ENCODE results near the gene ATP13A5. TPM values are rescaled to one million over a fixed set of nuclear protein-coding genes. Genes with fewer than 3 reads are reported as not detected.

ATP13A5 gene
- total RNA-seq, 2 experiments from 2014 or later: not detected

- H2AFZ ChIP-seq (ENCODE audit: low read length): no peak overlapping the region
- no peak for TF ChIP-seq CTCF (conservative IDR thresholded peaks at IDR 0.05; ENCODE audit: low read length)
- no peak for TF ChIP-seq EZH2phosphoT487 (IDR thresholded peaks at IDR 0.05; ENCODE audit: borderline replicate concordance, low read depth, low read length)
- DNase-seq (ENCODE audit: low spot score): no peak
- CTCF ChIA-PET (ENCODE audit: unreplicated experiment): no interaction called here
- H3K9me2 ChIP-seq (ENCODE audit: insufficient read depth, low read length): no peaks in the 10 kb centered on the region
- H3K4me2 ChIP-seq (ENCODE audit: low read length): no peak overlapping the region
- no peaks in the 10 kb centered on the region for H3K4me1 ChIP-seq (ENCODE audit: insufficient read depth, low read length, poor library complexity, severe bottlenecking)
- no TSS peak for BruUV-seq (replicated peaks)
- no peak overlapping the region for H3K27ac ChIP-seq (ENCODE audit: low read depth, low read length, poor library complexity, severe bottlenecking)
- no peaks in the 10 kb centered on the region for H4K20me1 ChIP-seq (ENCODE audit: insufficient read depth, low read length)
- H3K9me3 ChIP-seq (ENCODE audit: low read length): no peaks in the 10 kb centered on the region
- no peaks in the 10 kb centered on the region for H3K36me3 ChIP-seq (ENCODE audit: insufficient read depth, low read length)
- no peak overlapping the region for H3K4me3 ChIP-seq (ENCODE audit: low read depth, low read length, poor library complexity, severe bottlenecking)
- intact Hi-C loops (cut with micrococcal nuclease; ENCODE audit: unreplicated experiment): no loop called here
- POLR2A ChIA-PET: no interaction called here
- no peaks in the 10 kb centered on the region for H3K79me2 ChIP-seq (ENCODE audit: insufficient read depth, low read depth, low read length)
Measured at GRCh38 chr3:193271101-193271840, 107.3 kb downstream of the ATP13A5 start.

GRCh38 chr3:193270451-193270850 is 108.1 kb downstream of the ATP13A5 start:
- H3K9me2 ChIP-seq (ENCODE audit: insufficient read depth, low read length): no peaks in the 10 kb centered on the region
- no peak overlapping the region for H3K27ac ChIP-seq (ENCODE audit: low read depth, low read length, poor library complexity, severe bottlenecking)
- no peak overlapping the region for H3K4me2 ChIP-seq (ENCODE audit: low read length)
- ChIA-PET CTCF (ENCODE audit: unreplicated experiment) (no interaction called here), POLR2A (no interaction called here)
- no peaks in the 10 kb centered on the region for H3K9me3 ChIP-seq (ENCODE audit: low read length)
- no peak overlapping the region for H3K4me3 ChIP-seq (ENCODE audit: low read depth, low read length, poor library complexity, severe bottlenecking)
- H2AFZ ChIP-seq (ENCODE audit: low read length): no peak overlapping the region
- no peak for DNase-seq (ENCODE audit: low spot score)
- H3K4me1 ChIP-seq (ENCODE audit: insufficient read depth, low read length, poor library complexity, severe bottlenecking): no peaks in the 10 kb centered on the region
- BruUV-seq (replicated peaks): no TSS peak
- H3K79me2 ChIP-seq (ENCODE audit: insufficient read depth, low read depth, low read length): no peaks in the 10 kb centered on the region
- H3K36me3 ChIP-seq (ENCODE audit: insufficient read depth, low read length): no peaks in the 10 kb centered on the region
- intact Hi-C loops (cut with micrococcal nuclease; ENCODE audit: unreplicated experiment): no loop called here
- no peak for TF ChIP-seq CTCF (conservative IDR thresholded peaks at IDR 0.05; ENCODE audit: low read length)
- TF ChIP-seq EZH2phosphoT487 (IDR thresholded peaks at IDR 0.05; ENCODE audit: borderline replicate concordance, low read depth, low read length): no peak
- H4K20me1 ChIP-seq (ENCODE audit: insufficient read depth, low read length): no peaks in the 10 kb centered on the region

GRCh38 chr3:193269343-193270028 is 109.1 kb downstream of the ATP13A5 start:
- Histone ChIP-seq H3K9me2 (ENCODE audit: insufficient read depth, low read length) (no peaks in the 10 kb centered on the region), H3K4me2 (ENCODE audit: low read length) (no peak overlapping the region), H3K79me2 (ENCODE audit: insufficient read depth, low read depth, low read length) (no peaks in the 10 kb centered on the region), H3K4me3 (ENCODE audit: low read depth, low read length, poor library complexity, severe bottlenecking) (no peak overlapping the region), H4K20me1 (ENCODE audit: insufficient read depth, low read length) (no peaks in the 10 kb centered on the region), H3K27ac (ENCODE audit: low read depth, low read length, poor library complexity, severe bottlenecking) (no peak overlapping the region), H3K9me3 (ENCODE audit: low read length) (no peaks in the 10 kb centered on the region), H3K36me3 (ENCODE audit: insufficient read depth, low read length) (no peaks in the 10 kb centered on the region), H3K4me1 (ENCODE audit: insufficient read depth, low read length, poor library complexity, severe bottlenecking) (no peaks in the 10 kb centered on the region), H2AFZ (ENCODE audit: low read length) (no peak overlapping the region)
- no peak for TF ChIP-seq CTCF (conservative IDR thresholded peaks at IDR 0.05; ENCODE audit: low read length)
- TF ChIP-seq EZH2phosphoT487 (IDR thresholded peaks at IDR 0.05; ENCODE audit: borderline replicate concordance, low read depth, low read length): no peak
- ChIA-PET POLR2A (no interaction called here), CTCF (ENCODE audit: unreplicated experiment) (interaction anchor here (0.6 kb wide), 1 partner anchor 334 kb away, joined by 4 read pairs; no protein-coding TSS in a partner anchor)
- BruUV-seq (replicated peaks): no TSS peak
- intact Hi-C loops (cut with micrococcal nuclease; ENCODE audit: unreplicated experiment): no loop called here
- DNase-seq (ENCODE audit: low spot score): no peak
